Caki2 (cell line): ENCODE measurements around the gene PARD3. TPM values are rescaled to one million over a fixed set of nuclear protein-coding genes. Genes with fewer than 3 reads are reported as not detected.

Experiments used
- DNase-seq: peaks from one replicate; pipeline ENCODE4 v3.0.0-alpha.2; 2015; ENCODE audit warnings: low read depth
- in situ Hi-C: cut with HindIII; loops from 2 replicates; pipeline ENCODE4 v1.10.0; 2016; ENCODE audit warnings: low sequenced_read_pairs, low pct_unique_long_range_greater_than_20kb, mixed read lengths
- total RNA-seq: library from RNA; depleted of rRNA; stranded (reverse); fragments of >200 nt; shearing (Covaris generic); gene quantifications from 2 replicates; pipeline ENCODE4 v1.2.3, GENCODE V29; 2014; ENCODE audit warnings: low replicate concordance

The PARD3 gene
- total RNA-seq, 1 experiment from 2014 or later, result 237 TPM

DNA sequence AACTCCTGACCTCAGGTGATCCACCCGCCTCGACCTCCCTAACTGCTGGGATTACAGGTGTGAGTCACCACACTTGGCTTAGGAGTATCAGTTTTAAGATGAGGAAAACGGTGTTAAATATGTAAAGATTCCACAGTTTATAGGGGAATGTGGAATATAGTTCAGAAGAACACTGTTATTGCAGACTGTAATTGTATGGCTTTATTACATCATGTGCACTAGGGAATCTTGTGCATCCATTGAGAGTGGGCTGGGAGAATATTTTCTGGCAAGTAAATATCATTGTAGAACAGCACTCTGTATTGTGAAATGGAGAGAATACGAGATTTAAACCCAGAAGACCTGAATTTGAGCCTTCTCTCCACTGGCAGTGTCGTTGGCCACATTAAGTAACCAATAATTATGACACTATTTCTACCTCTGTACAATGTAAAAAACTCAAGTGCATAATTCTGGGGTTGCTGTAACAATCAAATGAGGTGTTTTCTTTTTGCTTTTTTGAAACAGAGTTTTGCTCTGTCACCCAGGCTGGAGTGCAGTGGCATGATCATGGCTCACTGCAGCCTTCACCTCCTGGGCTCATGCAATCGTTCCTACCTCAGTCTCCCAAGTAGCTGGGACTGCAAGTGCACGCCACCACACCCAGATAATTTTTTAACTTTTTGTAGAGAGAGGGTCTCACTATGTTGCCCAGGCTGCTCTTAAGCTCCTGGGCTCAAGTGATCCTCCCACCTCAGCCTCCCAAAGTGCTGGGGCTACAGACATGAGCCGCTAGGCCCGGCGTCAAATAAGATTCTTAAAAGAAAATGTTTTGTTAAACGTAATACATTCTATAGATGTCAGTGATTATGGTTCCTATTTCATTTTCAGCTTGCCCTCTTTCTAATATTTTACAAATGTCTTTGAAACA is 12.0 kb upstream of the PARD3 start:
- no peak for DNase-seq
- in situ Hi-C loops, result no loop called here

DNA sequence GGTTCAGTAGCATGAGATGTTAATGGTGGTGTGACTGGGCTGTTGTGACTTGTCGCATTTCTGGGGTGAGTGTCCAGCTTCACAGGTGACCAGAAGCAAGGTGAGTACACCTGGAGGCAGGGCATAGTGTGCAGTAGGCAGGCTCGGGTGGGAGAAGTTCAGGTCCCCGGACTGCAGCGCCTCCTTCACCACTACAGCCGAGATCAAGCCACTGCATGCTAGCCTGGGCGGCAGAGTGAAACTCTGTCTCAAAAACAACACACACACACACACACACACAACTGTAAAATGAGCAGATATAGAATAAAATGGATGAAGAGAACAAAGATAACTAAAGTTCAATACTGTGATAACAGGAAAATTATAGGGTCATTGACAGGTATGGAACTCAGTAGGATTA is 11.1 kb upstream of the PARD3 start:
- DNase-seq, result no peak
- in situ Hi-C loops, result no loop called here

DNA sequence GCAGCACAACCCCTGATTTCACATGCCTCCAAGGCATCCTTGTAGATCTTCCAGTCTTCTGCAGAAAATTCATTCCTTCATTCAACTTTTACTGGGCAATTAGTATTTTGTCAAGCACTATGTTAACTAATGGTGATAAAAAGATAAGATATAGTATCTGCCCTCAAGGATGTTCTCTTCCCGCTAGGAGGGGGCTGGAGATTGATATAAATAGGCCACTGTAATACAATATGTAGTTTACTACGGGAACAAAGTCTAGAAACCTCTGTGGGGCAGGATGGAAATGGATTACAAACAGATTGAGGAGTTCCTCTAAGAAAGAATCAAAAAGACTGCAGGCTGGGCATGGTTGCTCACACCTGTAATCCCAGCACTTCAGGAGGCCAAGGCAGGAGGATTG is 10.3 kb upstream of the PARD3 start:
- DNase-seq, result no peak
- in situ Hi-C loops, result no loop called here

DNA sequence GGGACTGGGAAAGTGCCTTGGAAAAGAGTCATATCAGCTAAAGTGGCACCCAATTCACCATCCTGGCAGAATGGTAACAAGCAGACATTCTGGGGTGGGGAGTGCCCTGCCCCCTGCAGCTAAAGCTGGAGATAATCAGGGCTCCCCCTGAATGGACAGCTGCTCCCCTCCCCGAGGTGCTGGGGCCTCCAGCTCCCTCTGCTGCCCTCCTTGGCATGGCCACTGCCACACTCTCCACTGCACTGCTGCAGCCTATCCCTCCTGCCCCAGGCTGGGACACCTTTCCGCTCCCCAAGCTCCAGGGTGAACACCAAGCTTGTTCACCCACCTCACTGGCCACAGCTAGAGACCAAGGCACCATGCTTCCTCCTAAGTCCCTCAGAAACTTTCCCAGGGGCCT is 9.8 kb upstream of the PARD3 start:
- DNase-seq, result no peak
- in situ Hi-C loops, result no loop called here

DNA sequence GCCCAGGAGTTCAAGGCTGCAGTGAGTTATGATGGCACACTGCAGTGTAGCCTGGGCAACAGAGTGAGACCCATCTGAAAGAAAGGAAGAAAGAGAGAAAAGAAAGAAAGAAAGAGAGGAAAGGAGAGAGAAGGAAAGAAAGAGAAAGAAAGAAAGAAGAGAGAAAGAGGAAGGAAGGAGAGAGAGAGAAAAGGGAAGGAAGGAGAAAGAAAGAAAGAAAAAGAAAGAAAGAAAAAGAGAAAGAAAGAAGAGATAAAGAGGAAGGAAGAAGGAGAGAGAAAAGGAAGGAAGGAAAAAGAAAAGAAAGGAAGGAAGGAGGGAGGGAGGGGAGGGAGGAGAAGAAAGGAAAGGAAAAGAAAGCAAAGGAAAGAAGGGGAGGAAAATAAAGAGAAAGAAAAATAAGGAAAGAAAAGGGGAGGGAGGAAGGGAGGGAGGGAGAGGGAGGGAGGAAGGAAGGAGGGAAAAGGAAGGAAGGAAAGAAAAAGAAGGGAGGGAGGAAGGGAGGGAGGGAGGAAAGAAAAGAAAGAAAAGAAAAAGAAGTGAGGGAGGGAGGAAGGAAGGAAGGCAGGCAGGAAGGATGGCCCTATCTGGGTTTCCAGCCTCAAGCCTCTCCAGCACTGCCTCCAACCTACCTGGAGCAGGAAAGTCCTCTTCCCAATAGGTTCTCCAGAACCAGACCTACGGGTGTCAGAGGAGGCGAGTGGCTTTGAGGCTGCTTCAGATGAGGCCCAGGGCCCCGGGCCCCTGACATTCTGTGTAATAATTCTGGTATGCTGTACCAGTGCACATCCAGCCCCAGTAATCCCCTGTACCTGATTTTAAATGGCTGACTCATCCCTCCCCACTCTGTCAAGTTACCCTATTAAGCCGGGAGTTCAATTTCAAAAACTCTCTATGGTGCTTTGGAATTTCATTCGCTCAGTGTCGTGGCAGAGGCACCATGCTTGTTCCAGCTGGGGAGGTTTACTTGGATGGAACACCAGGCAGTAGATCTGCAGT is 6.8 kb upstream of the PARD3 start:
- in situ Hi-C loops, result no loop called here
- no peak for DNase-seq

DNA sequence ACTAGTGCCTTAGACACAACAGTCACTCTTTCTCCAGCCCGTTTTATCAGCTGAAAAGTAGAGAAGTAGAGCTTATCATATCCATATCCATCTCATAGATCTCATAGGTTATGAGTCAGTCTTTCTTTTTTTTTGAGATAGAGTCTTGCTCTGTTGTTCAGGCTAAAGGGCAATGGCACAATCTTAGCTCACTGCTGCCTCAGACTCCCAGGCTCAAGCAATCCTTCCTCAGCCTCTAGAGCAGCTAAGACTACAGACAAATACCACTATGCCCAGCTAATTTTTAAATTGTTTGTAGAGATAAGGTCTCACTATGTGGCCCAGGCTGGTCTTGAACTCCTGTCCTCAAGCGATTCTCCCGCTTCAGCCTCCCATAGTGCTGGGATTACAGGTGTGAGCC is 2.5 kb upstream of the PARD3 start:
- DNase-seq, result no peak
- in situ Hi-C loops, result no loop called here

DNA sequence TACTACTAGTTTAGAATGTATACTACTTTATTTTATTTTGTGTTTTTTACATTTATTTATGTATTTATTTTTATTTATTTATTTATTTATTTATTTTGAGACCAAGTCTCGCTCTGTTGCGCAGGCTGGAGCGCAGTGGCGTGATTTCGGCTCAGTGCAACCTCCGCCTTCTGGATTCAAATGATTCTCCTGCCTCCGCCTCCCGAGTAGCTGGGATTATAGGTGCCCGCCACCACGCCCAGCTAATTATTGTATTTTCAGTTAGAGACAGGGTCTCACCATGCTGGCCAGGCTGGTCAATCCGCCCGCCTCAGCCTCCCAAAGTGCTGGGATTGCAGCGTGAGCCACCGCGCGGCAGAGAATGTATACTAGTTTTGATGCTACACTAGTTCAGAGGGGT is 2.0 kb upstream of the PARD3 start:
- in situ Hi-C loops, result no loop called here
- DNase-seq, result no peak

DNA sequence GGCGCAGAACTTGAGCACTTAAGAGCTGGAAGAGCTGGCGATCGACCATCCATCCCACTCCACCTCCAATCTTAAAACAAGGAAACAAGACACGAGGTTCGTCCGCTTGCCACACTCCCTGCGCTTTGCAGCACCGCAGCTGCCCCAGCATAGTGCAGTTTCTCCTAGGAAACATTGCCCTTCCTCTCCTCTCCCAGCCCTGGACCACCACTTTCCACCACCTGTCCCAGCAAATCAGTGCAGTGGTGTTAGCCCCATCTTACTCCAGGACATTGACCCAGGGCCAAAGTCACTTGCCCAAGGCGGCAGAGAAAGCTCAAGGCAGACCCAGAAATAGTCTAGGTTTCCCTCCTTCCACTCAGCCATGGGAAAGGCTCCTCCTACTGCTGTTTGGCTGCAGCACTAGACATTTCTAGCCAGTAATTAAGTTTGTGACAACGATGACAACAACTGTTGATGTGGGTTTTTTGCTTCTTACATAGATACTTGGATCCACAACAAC is 1.5 kb upstream of the PARD3 start:
- DNase-seq, result no peak
- in situ Hi-C loops, result no loop called here

DNA sequence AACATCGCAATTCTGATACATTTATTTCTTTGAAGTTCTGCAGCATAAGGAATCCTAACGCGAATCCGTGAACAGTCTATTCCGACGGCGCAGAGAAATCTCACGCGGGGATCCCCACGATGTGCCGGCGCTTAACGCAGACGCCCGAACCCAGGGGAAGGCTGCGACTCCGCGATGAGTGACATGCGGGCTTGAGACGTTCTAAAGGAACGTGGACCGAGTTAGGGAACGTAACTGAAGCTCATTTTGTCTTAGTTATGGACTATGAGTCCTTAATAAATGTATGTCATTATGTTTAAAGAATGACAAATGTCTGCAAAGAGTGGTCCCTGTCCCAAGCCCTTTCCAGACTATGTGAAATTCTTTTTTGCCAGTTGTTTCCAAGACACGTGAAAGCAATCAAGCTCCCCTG is 995 bp upstream of the PARD3 start:
- DNase-seq, result no peak
- in situ Hi-C loops, result no loop called here

DNA sequence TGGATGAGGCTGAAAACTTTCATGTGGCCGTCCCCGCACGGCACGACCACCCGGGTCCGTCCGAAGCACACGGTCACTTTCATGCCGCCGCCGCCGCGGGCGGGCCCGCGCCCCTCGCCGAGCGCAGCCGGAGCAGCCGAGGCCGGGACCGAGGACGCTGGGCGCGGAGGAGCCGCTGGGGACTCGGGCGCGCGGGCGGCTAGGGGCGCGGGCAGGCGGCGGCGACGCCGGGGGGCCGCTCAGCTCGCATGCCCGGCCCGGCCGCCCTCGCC is 247 bp downstream of the PARD3 start:
- no peak for DNase-seq
- in situ Hi-C loops, result no loop called here

DNA sequence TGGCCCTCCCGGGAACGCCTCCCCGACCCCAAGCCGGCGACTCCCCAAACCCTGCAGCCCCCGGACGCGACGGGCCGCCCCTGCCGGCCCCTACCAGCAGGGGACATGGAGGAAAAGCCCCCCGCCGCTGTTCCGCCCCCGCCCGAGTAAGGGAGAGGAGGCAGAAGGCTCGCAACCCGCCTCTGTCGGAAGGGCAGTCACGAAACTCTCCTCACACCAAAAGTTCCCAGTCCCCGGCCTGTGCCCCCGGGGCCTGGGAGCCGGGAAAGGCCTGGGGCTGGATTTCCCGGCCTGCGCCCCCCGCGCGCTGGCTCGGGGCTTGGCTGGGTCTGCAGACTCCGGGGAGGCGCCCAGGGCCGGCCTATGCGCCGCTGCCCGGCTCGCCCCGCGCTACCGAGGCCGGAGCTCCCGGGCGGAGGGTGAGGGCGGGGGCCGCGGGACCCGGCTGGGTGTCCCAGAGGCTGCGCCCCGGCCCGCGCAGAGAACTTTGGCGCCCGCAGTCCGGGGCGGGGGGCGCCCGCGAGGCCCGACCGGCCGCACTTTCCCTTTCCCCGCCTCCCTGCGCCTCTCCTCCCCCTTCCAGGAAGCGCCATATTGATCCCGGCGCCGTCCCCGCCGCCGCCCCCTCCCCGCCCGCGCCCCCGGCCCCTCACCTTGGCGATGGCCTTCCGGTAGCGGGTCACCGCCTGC is 728 bp downstream of the PARD3 start:
- in situ Hi-C loops, result no loop called here
- peak; percentile 59 for DNase-seq

DNA sequence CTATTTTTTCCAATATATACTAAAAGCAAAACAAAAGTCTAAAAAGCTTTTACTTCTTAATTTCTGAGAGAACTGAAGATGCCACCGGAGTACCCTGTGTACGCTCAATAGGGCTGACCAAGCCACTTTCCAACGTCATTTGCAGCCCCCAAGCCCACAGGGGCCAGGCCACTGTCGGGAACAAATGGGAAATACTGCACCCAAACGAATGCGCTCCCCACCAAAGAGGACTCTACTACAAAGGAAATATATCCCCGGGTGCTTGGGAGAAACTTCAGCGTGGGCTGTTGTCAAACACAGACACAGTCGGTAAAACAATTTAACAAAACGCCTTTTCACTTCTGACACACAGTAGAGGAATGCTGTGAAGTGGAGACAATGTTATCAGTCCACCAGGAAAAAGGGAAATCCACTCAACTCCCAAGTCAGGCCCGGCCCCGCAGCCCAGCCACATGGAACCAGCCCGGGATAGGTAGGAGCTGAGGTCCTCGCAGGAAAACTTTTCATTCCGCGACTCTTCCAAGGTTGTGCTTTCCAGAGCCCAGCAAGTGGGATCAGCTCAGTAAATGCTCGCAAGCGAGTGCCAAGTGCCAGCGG is 1.4 kb downstream of the PARD3 start:
- DNase-seq, result peak; percentile 27
- in situ Hi-C loops, result no loop called here

DNA sequence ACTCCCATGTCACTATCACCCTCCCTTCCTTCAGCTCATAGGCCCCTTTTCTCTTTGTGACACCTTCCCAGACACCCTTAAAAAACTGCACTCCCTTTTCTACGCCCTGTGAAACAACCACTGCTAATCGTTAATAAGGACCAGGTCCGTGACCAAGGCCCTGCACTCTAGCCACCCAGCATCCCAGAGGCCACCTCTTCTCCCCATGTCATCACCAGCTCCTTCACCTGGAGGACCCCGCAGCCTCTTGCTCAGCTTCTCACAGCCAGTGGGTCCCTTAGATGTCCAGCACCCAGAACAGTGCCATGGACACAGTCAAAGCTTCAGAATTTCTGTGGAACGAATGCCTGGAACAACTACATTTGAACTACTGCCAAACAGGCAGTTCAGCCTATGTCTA is 2.3 kb downstream of the PARD3 start:
- in situ Hi-C loops, result no loop called here

DNA sequence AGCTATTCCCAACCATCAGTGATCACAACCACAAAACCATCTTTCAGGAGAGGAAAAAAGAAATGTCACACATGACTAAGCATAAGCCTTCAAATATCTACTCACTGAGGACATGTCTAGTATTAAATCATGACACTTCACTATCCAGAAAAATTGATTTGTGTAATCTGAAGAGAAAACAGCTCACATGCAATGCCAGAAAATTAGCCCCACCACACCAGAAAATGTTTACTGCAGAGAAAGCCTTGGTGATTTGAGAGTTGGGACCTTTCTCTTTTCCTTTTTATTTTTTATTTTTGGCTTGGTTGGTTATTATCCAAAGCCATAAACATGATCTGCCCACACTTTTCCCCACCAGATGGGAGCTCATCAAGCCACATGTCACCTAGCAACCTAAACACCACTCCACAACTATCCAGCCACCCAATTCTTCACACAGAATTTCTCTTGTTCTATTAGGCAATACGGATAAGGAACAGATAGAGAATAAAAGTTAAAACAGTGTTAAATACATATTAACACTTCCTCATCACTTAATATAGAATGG is 3.1 kb downstream of the PARD3 start:
- in situ Hi-C loops, result no loop called here

More for the DNA sequence above, 2.3 kb downstream of the PARD3 start:
- DNase-seq, result no peak

DNA sequence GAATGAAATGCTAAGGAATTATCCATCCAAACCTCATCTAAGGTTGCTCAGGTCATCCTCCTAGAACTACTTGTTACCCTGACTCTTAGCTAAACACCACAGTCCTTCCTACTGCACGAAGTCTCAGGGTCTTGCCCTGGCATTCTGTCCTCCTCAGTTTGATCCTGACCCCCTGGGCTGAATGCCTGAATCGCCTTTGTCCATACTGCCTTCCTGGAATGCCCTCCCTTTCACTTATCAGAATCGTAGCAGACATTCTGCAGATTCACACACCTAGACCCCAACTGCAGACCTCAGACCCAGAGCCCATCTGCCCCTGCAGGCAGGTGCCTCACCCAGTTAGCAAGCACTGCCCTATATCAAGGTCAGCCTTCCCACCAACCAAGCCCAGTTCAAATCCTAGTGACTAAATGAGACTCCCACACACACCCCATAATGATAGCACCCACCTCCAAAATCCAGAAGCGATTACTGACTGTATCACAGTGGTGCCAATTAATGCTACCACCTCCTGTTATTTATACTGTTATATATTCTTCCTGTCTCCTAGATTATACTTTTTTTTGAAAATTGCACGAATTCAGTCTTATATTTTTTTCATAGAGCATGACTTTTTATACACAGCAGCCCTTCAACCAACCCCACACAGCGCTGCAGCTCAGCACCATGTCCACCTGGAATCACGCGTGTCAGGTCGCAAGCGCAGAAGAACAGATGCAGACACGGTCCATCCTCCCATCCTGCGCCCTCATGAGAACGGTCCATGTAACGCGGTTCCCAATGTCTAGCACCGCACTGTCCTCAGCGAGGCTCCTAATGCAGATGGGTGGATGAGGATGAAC is 3.7 kb downstream of the PARD3 start:
- in situ Hi-C loops, result no loop called here
- DNase-seq, result no peak

More for the DNA sequence above, 3.1 kb downstream of the PARD3 start:
- DNase-seq, result peak; percentile 55

DNA sequence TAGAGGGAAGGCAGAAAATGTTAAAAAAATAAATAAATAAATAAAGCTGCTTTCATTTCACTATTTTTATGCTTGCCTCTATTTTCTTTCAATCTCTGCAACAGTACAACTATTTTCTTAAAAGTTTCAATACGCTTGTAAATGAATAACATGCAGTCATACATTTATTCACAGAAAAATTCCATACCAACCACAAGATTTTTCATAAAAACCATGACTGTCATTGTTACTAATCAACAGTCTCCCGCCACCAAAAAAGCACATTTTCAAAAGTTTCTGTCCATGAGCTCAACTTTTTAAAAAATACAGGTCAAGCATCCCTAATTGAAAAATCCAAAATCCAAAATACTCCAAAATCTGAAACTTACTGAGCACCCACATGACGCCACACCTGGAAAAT is 5.3 kb downstream of the PARD3 start:
- in situ Hi-C loops, result no loop called here
- no peak for DNase-seq
